Measurements from ENCODE around the gene ATCAY.

The ATCAY gene

GRCh38 chr19:3880471-3881271 is at the start of gene ATCAY:
Gene ATCAY, plus strand, starts transcription at chr19:3880685. Its CDS starts 5,083 bp downstream, at chr19:3885768.
- DNase-seq (ENCODE audit: low read depth): no peak

GRCh38 chr19:3831601-3832000 is 48.9 kb upstream of the ATCAY start:
- no peak for DNase-seq (ENCODE audit: low read depth)

GRCh38 chr19:3832001-3832400 is 48.5 kb upstream of the ATCAY start:
- DNase-seq (ENCODE audit: low read depth): no peak

GRCh38 chr19:3833578-3834348 is 46.7 kb upstream of the ATCAY start:
- DNase-seq (ENCODE audit: low read depth): no peak

- DNase-seq (ENCODE audit: low read depth): no peak
Observed at GRCh38 chr19:3834349-3835054, 46.0 kb upstream of the ATCAY start.

- DNase-seq (ENCODE audit: low read depth): no peak
Observed at GRCh38 chr19:3835055-3835435, 45.4 kb upstream of the ATCAY start.

- DNase-seq (ENCODE audit: low read depth): no peak
Observed at GRCh38 chr19:3836887-3837286, 43.6 kb upstream of the ATCAY start.

GRCh38 chr19:3837332-3837731 is 43.2 kb upstream of the ATCAY start:
- DNase-seq (ENCODE audit: low read depth): no peak

- no peak for DNase-seq (ENCODE audit: low read depth)
Observed at GRCh38 chr19:3837922-3838321, 42.6 kb upstream of the ATCAY start.

GRCh38 chr19:3838661-3839060 is 41.8 kb upstream of the ATCAY start:
- DNase-seq (ENCODE audit: low read depth): no peak

- DNase-seq (ENCODE audit: low read depth): no peak
Observed at GRCh38 chr19:3839941-3840340, 40.5 kb upstream of the ATCAY start.

GRCh38 chr19:3840804-3841203 is 39.7 kb upstream of the ATCAY start:
- no peak for DNase-seq (ENCODE audit: low read depth)

- DNase-seq (ENCODE audit: low read depth): no peak
Observed at GRCh38 chr19:3842948-3843347, 37.5 kb upstream of the ATCAY start.

- DNase-seq (ENCODE audit: low read depth): no peak
Observed at GRCh38 chr19:3844596-3844995, 35.9 kb upstream of the ATCAY start.

- DNase-seq (ENCODE audit: low read depth): peak; percentile 32
Observed at GRCh38 chr19:3849092-3849491, 31.4 kb upstream of the ATCAY start.

- DNase-seq (ENCODE audit: low read depth): no peak
Observed at GRCh38 chr19:3849787-3850186, 30.7 kb upstream of the ATCAY start.

- DNase-seq (ENCODE audit: low read depth): no peak
Observed at GRCh38 chr19:3850320-3850972, 30.0 kb upstream of the ATCAY start.

GRCh38 chr19:3851254-3852176 is 29.0 kb upstream of the ATCAY start:
- DNase-seq (ENCODE audit: low read depth): no peak

- no peak for DNase-seq (ENCODE audit: low read depth)
Observed at GRCh38 chr19:3852177-3852511, 28.3 kb upstream of the ATCAY start.

- peak; percentile 6 for DNase-seq (ENCODE audit: low read depth)
Observed at GRCh38 chr19:3852614-3853254, 27.8 kb upstream of the ATCAY start.

GRCh38 chr19:3855320-3855719 is 25.2 kb upstream of the ATCAY start:
- no peak for DNase-seq (ENCODE audit: low read depth)
